Adrenal gland (tissue), 5 donors: ENCODE measurements around the gene ANKRD11.

Source experiments
- POLR2A ChIP-seq, 2 donors: fragments of 450-650 bp; IDR thresholded peaks; one replicate each; pipeline ENCODE4 v1.6.1; 2017; ENCODE audit warnings: antibody characterized with exemption in 2 of 2, mild to moderate bottlenecking in 2 of 2, moderate library complexity in 1 of 2
- TF ChIP-seq, protein P1 (sequence below), 6 experiments: fragments of 450-650 bp in 4 of 6; fragments of 200-600 bp in 2 of 6; sonication (generic) in 1 of 6; IDR thresholded peaks; 1 replicate in 5 of 6; 2 replicates in 1 of 6; pipeline versions ENCODE4 v1.5.1 to v1.8.0; 2016 to 2021; ENCODE audit warnings: antibody characterized with exemption in 6 of 6, mild to moderate bottlenecking in 2 of 6, moderate library complexity in 1 of 6
- donor health status: DM: no; HTN: no; CAD: no.

DNA sequence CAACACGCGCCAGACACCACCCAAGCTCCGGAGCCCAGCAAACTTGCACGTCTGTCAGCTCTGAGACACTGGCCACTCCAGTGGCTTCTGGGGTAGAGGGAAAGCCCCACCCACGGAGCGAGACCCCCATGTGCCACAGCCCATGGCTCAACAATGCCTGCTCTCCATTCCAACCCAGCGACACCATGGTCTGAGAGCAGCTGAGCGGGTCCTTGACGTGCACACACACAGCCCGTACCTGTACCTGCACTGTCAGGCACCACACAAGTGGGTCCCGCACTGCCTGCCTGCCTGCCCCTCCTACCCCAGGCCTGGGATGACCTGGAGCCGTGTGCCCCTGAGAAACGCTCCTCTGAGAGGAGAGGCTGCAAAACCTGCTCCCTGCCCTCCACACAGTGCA lies 195.9 kb downstream of the ANKRD11 start:
- TF ChIP-seq, protein P1, sequence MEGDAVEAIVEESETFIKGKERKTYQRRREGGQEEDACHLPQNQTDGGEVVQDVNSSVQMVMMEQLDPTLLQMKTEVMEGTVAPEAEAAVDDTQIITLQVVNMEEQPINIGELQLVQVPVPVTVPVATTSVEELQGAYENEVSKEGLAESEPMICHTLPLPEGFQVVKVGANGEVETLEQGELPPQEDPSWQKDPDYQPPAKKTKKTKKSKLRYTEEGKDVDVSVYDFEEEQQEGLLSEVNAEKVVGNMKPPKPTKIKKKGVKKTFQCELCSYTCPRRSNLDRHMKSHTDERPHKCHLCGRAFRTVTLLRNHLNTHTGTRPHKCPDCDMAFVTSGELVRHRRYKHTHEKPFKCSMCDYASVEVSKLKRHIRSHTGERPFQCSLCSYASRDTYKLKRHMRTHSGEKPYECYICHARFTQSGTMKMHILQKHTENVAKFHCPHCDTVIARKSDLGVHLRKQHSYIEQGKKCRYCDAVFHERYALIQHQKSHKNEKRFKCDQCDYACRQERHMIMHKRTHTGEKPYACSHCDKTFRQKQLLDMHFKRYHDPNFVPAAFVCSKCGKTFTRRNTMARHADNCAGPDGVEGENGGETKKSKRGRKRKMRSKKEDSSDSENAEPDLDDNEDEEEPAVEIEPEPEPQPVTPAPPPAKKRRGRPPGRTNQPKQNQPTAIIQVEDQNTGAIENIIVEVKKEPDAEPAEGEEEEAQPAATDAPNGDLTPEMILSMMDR (IDR thresholded peaks at IDR 0.05): no peak
- no peak for TF ChIP-seq POLR2A (IDR thresholded peaks at IDR 0.05)
